HK-2 (cell line): Measurements from ENCODE around the gene SCNN1A.

Experiments
- DNase-seq: peaks from one replicate; pipeline ENCODE4 v3.0.0-alpha.2; 2018; ENCODE audit not compliant: unreplicated experiment

Gene SCNN1A

GRCh38 chr12:6375269-6376078, at the start of gene SCNN1A:
SCNN1A (minus strand) TSS chr12:6375563; CDS start chr12:6374783, 780 bp downstream.
- DNase-seq = no peak

DNA sequence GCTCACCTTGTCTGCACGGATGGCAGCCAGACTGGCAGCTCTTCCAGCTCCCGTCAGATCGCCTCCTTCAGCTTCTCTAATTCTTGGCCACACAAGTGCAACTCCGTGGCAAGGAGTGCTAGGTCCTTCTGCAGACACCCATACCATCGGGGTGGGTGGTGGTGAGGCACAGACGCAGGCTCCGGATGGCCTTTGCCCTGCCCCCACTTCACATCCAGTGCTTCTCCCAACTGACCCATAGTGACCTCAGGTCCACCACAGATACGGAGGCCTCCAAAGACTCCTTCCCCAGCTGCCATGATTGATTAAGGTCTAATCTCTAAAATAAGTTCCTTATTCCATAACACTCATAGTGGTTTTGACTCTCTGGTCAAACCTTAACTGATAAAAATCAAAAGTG, 49.5 kb upstream of the SCNN1A start:
- no peak for DNase-seq

DNA sequence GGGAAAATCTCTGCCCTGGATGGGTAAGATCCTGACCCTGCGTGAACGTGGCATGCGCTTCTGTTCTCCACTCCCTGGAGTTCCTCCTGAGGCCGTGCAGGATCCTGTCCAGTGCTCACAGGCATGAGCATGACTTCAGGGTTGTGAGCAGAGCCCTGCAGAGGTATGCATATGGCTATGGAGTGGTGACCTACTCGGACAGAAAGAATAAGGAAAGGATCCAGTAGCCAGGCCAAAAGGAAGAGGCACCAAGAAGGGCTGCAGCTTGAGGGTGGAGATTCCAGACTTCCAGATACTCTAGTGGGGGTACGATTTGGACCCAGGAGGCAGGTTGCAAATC, 48.6 kb upstream of the SCNN1A start:
- no peak for DNase-seq

GRCh38 chr12:6423267-6424007, 48.1 kb upstream of the SCNN1A start:
- peak; percentile 74 for DNase-seq

DNA sequence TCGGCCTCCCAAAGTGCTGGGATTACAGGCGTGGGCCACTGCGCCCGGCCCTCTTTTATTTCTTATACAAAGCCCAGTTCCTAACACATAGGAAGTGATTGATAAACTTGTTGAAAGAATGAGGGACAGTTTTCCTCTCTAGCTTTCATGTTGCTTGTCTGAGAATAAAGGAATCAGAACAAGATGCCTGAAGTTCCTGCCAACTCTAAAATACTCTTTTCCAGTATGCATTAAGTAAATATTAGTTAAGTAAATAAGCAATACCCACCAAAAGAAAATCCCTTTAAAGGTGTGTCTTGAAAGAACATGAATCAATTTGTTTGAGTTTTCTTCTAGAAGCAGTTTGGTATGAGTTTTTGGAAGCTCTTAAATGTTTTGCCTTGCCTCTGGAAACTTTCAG, 45.0 kb upstream of the SCNN1A start:
- DNase-seq = no peak

DNA sequence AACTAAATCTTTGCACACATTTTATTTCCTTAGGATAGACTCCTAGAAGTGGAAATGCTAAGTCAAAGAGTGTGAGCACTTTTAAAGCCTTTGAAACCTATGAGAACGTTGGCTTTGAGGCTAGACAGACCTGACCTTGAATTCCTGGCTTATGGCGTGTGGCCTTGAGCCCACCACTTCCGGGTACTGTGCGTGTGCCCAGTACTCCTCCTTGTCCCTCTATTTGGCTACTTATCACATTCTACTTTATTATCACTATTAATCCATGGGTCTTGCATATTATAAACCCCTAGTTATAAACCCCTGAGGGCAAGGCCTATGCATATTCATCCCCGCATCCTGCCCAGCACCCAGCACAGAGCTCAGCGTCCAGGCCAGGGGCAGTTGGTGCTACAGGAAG, 43.4 kb upstream of the SCNN1A start:
- DNase-seq = no peak

DNA sequence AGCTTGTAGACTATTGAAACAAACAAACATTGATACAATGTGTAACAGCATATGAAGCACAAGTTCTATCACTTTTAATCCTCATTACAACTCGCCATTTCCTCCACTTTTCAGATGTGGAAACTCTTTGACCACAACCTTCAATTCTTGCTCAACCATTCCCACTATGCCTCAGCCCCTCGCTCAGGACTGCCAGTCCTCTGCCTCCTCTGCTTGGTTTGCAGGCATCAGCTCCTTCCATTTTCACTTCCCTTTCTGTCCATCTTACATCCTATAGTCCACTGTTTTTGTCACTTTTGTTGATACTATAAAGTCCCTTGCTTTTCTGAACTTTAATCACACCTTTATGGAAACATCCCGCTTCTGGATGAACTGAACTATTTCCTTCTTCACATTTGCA, 41.2 kb upstream of the SCNN1A start:
- no peak for DNase-seq

GRCh38 chr12:6407236-6407954, 32.0 kb upstream of the SCNN1A start:
- DNase-seq = no peak

GRCh38 chr12:6405963-6406362, 30.6 kb upstream of the SCNN1A start:
- no peak for DNase-seq

DNA sequence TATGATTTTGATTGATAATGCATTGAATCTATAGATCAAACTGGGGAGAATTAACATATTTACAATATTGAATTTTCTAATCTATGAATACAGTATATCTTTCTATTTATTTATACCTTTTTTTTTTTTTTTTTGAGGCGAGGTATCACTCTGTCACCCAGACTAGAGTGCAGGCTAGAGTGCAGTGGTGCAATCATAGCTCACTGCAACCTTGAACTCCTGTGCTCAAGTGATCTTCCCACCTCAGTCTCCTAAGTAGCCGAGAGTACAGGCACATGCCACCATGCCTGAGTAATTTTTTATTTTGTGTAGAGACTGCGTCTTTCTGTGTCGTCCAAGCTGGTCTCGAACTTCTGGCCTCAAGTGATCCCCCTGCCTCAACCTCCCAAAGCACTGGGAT, 29.0 kb upstream of the SCNN1A start:
- DNase-seq = no peak

GRCh38 chr12:6399884-6400644, 24.7 kb upstream of the SCNN1A start:
- no peak for DNase-seq

GRCh38 chr12:6396031-6396430, 20.7 kb upstream of the SCNN1A start:
- DNase-seq = no peak

GRCh38 chr12:6394398-6394797, 19.0 kb upstream of the SCNN1A start:
- no peak for DNase-seq

DNA sequence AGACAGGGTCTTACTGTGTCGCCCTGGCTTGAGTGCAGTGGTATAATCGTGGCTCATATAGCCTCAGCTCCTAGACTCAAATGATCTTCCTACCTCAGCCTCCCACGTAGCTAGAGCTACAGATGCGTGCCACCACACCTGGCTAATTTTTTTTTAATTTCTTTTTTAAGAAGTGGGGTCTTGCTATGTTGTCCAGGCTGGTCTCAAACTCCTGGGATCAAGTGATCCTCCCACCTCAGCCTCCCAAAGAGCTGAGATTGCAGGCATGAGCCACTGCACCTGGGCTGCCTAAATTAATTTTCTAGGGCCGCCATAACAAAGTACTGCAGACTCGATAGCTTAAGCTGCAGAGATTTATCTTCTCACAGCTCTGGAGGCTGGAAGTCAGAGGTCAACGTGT, 17.7 kb upstream of the SCNN1A start:
- DNase-seq = no peak

DNA sequence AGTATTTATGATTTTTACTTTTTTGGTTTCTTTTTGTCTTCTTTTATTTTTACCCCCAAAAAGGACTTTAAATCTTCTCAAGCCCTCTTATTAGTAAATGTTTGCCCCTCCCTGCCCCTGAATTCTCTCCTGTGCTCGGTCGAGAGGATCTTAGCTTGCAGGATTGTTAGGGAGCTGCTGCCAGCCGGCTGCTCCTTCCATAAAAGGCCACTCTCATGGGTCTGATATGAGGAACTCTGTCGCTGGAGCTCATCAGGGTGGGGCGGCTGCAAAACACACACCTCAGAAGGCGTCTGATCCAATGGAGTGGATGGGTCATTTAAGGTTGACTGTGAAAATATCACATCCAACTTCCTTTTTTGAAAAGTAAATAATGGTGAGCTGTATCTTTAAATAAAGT, 17.1 kb upstream of the SCNN1A start:
- no peak for DNase-seq

- DNase-seq = no peak
Measured at GRCh38 chr12:6391013-6391412, 15.7 kb upstream of the SCNN1A start.

DNA sequence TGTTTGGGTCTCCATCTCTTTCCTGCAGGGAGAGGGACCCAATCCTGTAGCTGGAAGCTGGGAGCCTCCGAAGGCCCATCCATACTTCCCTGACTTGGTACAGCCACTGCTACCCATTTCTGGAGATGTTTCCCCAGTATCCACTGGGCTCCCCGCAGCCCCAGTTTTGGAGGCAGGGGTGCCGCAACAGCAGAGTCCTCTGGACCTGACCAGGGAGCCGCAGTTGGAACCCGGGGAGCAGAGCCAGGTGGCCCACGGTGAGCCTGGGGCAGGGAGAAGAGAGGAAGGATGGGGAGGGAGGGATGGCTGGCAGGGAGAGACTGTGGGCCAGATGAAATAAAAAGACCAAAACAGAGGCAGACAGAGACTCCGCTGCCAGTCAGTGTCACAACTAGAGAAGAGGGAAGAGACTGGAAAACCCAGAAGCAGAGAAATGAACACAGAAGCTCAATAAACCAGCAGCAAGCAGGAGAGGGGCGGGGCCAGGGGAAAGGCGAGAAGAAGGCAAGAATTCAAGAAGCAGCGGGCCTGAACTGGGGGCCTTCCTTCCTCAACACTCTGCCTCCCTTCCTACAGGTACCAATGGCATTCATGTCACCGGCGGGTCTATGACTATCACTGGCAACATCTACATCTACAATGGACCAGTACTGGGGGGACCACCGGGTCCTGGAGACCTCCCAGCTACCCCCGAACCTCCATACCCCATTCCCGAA, 14.9 kb upstream of the SCNN1A start:
- DNase-seq = no peak

DNA sequence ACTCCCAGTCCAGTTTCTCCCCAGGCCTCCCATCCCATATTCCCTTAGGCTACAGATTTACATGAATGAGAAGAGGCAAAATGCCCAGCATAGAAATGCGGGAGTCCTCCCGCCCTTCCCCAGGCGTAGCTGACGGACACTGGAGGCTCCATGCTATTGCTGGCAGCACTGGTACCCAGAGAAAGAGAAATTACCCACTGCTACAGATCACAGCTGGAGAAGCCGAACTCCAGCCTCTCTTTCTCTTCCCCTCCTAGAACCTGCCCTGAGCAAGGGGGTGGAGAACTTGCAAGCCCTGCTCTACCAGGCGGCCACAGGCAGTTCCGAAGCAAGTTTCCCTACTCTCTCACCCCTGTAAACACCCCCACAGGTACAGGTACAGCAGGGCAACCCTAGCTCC, 12.2 kb upstream of the SCNN1A start:
- no peak for DNase-seq

GRCh38 chr12:6386491-6386890, 11.1 kb upstream of the SCNN1A start:
- no peak for DNase-seq

DNA sequence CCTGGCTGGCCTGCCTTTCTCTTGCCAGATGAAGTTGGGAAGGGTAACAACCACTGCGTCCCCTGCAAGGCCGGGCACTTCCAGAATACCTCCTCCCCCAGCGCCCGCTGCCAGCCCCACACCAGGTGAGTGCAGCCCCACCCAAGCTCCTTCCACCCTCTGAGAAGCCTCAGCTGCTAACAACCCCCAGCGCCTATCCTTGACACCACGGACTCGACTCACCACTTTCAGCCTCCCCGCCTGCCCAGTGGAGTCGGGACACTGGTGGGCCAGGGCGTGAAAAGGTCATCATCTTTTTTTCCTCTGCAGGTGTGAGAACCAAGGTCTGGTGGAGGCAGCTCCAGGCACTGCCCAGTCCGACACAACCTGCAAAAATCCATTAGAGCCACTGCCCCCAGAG, 10.7 kb upstream of the SCNN1A start:
- DNase-seq = no peak
